Liver (tissue), 3 donors: Measurements from ENCODE around the gene NUP205.

Source experiments
- CTCF ChIP-seq: fragments of 150-350 bp; IDR thresholded peaks from 2 replicates; pipeline ENCODE4 v1.5.1; 2017; ENCODE audit warnings: improper control_type of control experiment, low read depth, low read length; ENCODE audit not compliant: missing input control
- RXRA ChIP-seq, 2 donors: IDR thresholded peaks; 2 replicates each; pipeline ENCODE4 v1.6.1; 2017 to 2018; ENCODE audit warnings: antibody characterized with exemption in 2 of 2, mild to moderate bottlenecking in 1 of 2
- TAF1 ChIP-seq: conservative IDR thresholded peaks from 2 replicates; pipeline ENCODE4 v1.6.1; 2016; ENCODE audit warnings: antibody characterized with exemption, mild to moderate bottlenecking
- donor health status: healthy.
- donor health status: healthy.

GRCh38 chr7:135681762-135682161 is 124.0 kb downstream of the NUP205 start:
- TF ChIP-seq CTCF = no peak
- no peak for TF ChIP-seq RXRA (IDR thresholded peaks at IDR 0.05)
- no peak for TF ChIP-seq TAF1
